Ishikawa (cell line): Measurements from ENCODE around the gene COX8A.

Experiments used
- CEBPB ChIP-seq: IDR thresholded peaks from 2 replicates; pipeline ENCODE4 v1.6.1; 2012
- CREB1 ChIP-seq: IDR thresholded peaks from 2 replicates; pipeline ENCODE4 v1.6.1; 2012; ENCODE audit warnings: low read depth
- EGR1 ChIP-seq: IDR thresholded peaks from 2 replicates; pipeline ENCODE4 v1.6.1; 2012
- EP300 ChIP-seq: IDR thresholded peaks from 2 replicates; pipeline ENCODE4 v1.6.1; 2012; ENCODE audit warnings: borderline replicate concordance
- FOXM1 ChIP-seq: IDR thresholded peaks from 2 replicates; pipeline ENCODE4 v1.6.1; 2012; ENCODE audit warnings: low read depth, borderline replicate concordance
- MAX ChIP-seq: IDR thresholded peaks from 2 replicates; pipeline ENCODE4 v1.6.1; 2012
- NFIC ChIP-seq: IDR thresholded peaks from 2 replicates; pipeline ENCODE4 v1.6.1; 2012
- RAD21 ChIP-seq: IDR thresholded peaks from 2 replicates; pipeline ENCODE4 v1.6.1; 2012; ENCODE audit warnings: low read depth
- REST ChIP-seq: IDR thresholded peaks from 2 replicates; pipeline ENCODE4 v1.6.1; 2012; ENCODE audit warnings: low read depth, mild to moderate bottlenecking
- TAF1 ChIP-seq: IDR thresholded peaks from 2 replicates; pipeline ENCODE4 v1.6.1; 2012; ENCODE audit warnings: low read depth, mild to moderate bottlenecking
- TCF12 ChIP-seq: IDR thresholded peaks from 2 replicates; pipeline ENCODE4 v1.6.1; 2012; ENCODE audit warnings: low read depth
- TEAD4 ChIP-seq: IDR thresholded peaks from 2 replicates; pipeline ENCODE4 v1.6.1; 2012
- USF1 ChIP-seq: IDR thresholded peaks from 2 replicates; pipeline ENCODE4 v1.6.1; 2012
- YY1 ChIP-seq: IDR thresholded peaks from 2 replicates; pipeline ENCODE4 v1.6.1; 2012; ENCODE audit warnings: low read depth
- ZBTB7A ChIP-seq: IDR thresholded peaks from 2 replicates; pipeline ENCODE4 v1.6.1; 2012; ENCODE audit warnings: low read depth

COX8A gene

GRCh38 chr11:63985812-63986155, 11.4 kb downstream of the COX8A start:
- no peak for TF ChIP-seq FOXM1
- TF ChIP-seq ZBTB7A, result 0 out of 2 replicates have a peak, but pooled peaks have one; percentile 7

GRCh38 chr11:63986156-63986931, 11.9 kb downstream of the COX8A start, which contains the start of gene OTUB1:
TSS of gene OTUB1 (plus strand) at chr11:63986438. CDS start at chr11:63986457, 19 bp downstream.
- TF ChIP-seq ZBTB7A, result 0 out of 2 replicates have a peak, but pooled peaks have one; percentile 12
- no peak for TF ChIP-seq CREB1
- TF ChIP-seq REST, result no peak
- TF ChIP-seq TEAD4, result peak; percentile 44
- TF ChIP-seq TAF1, result peak; percentile 97
- peak; percentile 46; the same call in 1 of the 2 replicates for TF ChIP-seq TCF12
- TF ChIP-seq EP300, result no peak
- peak; percentile 18; the same call in 1 of the 2 replicates for TF ChIP-seq EGR1
- TF ChIP-seq CEBPB, result no peak
- peak; percentile 62 for TF ChIP-seq MAX
- peak; percentile 96 for TF ChIP-seq YY1
- TF ChIP-seq FOXM1, result no peak
- TF ChIP-seq RAD21, result no peak

- TF ChIP-seq ZBTB7A (no peak), FOXM1 (no peak), RAD21 (no peak), YY1 (no peak), CEBPB (no peak), MAX (no peak), EP300 (no peak), TCF12 (no peak), TEAD4 (no peak), EGR1 (no peak), NFIC (no peak), TAF1 (no peak), REST (no peak), CREB1 (no peak), USF1 (no peak)
Observed at GRCh38 chr11:63986932-63987513, 12.6 kb downstream of the COX8A start.

GRCh38 chr11:63991558-63991957, 17.1 kb downstream of the COX8A start:
- TF ChIP-seq REST (peak; percentile 67), MAX (no peak)

GRCh38 chr11:63993100-63993499, 18.7 kb downstream of the COX8A start:
- TF ChIP-seq TCF12 (no peak), USF1 (no peak), TEAD4 (no peak), TAF1 (no peak), EGR1 (no peak), ZBTB7A (no peak), RAD21 (no peak)
